Lower leg skin (tissue), 3 donors: ENCODE results near the gene ARHGAP22.

ENCODE experiments used
- POLR2A ChIP-seq, 2 donors: fragments of 450-650 bp; IDR thresholded peaks; one replicate each; pipeline ENCODE4 v1.6.1; 2016 to 2017; ENCODE audit warnings: antibody characterized with exemption in 2 of 2, mild to moderate bottlenecking in 1 of 2, moderate library complexity in 1 of 2
- TF ChIP-seq, protein P1 (sequence below), 3 donors: fragments of 450-650 bp; IDR thresholded peaks; one replicate each; pipeline ENCODE4 v1.5.1; 2016; ENCODE audit warnings: antibody characterized with exemption in 3 of 3, mild to moderate bottlenecking in 3 of 3, moderate library complexity in 2 of 3

DNA sequence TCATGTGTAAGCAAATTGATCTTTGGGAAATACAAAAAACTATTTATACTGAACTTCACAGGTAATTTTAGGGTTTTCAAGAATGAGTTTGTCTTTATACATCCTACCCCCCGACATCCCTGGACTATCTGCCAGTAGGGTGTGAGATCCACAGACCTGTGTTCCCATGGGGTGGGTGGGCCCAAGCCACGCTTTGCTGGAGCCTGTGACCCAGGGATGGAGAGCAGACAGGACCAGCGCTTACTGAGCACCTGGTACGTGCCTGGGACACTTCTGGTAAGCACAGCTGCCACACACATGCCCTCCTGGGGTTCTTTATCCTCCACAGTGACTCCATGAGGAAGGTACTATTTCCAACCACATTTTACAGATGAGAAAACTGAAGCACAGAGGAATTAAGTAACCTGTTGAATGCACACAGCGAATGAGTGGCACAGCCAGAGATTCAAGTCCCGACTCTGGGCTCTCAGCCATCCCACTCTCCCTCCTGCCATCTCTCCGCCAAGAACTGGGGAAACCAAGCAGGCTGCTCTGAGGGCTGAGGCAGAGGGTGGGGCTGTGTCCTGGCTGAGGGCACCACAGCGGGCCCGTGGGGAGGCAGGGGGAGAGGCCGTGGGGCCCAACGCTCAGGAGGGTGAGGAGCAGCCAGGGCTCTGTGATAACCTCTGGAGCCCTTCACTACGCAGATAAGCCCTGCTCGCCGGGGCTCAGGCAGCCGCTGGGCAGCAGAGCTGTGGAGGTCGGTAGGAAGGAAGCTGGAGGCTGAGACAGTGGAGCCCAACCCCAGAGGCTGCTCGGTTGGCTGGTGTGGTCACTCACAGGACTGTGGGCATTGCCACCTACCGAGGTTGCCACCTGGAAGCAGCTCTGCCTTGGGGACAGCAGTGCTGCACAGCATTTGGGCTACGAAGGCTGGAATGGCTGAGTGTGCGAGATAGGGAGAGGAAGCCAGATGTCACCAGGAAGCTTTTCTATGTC, 124.2 kb downstream of the ARHGAP22 start:
- TF ChIP-seq, protein P1, sequence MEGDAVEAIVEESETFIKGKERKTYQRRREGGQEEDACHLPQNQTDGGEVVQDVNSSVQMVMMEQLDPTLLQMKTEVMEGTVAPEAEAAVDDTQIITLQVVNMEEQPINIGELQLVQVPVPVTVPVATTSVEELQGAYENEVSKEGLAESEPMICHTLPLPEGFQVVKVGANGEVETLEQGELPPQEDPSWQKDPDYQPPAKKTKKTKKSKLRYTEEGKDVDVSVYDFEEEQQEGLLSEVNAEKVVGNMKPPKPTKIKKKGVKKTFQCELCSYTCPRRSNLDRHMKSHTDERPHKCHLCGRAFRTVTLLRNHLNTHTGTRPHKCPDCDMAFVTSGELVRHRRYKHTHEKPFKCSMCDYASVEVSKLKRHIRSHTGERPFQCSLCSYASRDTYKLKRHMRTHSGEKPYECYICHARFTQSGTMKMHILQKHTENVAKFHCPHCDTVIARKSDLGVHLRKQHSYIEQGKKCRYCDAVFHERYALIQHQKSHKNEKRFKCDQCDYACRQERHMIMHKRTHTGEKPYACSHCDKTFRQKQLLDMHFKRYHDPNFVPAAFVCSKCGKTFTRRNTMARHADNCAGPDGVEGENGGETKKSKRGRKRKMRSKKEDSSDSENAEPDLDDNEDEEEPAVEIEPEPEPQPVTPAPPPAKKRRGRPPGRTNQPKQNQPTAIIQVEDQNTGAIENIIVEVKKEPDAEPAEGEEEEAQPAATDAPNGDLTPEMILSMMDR (IDR thresholded peaks at IDR 0.05): no peak
- TF ChIP-seq POLR2A (IDR thresholded peaks at IDR 0.05): no peak
